ENCODE results near the gene GATA3.

The GATA3 gene

DNA sequence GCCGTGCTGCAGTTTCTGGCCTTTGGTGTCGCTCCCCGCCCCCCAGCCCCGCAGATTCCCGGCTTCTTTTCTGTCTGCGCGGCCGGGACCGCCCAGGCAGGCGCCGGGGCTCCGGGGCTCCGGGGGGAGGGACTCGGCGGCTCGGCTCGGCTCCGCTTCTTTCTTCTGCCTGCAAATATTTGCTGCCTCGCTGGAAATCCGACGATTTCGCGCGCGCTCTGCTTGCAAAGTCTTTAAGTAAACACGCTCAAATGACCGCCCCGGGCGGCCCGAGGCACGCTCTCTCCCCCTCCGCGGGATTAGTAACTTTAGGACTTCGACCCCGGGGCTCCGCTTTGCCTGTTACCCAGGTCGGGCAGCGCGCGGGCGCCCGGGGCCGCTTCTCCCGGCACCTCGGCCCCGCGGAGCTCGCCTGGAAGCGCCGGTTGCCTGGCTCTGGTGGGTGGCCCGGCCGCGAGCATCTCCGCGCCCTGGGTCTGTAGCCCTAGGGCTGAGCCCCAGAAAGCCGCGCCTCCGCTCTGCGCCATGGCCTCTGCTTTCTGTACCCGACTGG, 3.9 kb upstream of the GATA3 start:
- no peak overlapping the region for H4K8ac ChIP-seq (ENCODE audit: low read length)
- no peak overlapping the region for H2BK5ac ChIP-seq (ENCODE audit: low read depth, low read length, poor library complexity, severe bottlenecking)
- no peak overlapping the region for H2AFZ ChIP-seq (ENCODE audit: low read depth, low read length)
- no peak overlapping the region for H3K9ac ChIP-seq (ENCODE audit: low read length)
- no peak overlapping the region for H2AK5ac ChIP-seq (ENCODE audit: low read length, severe bottlenecking)
- no peak overlapping the region for H3K18ac ChIP-seq (ENCODE audit: low read depth in 1 of 2, low read length in 2 of 2)
- no peaks in the 10 kb centered on the region for H3K9me3 ChIP-seq (ENCODE audit: control insufficient read depth, low read length)
- no peak overlapping the region for H2BK15ac ChIP-seq (ENCODE audit: low read depth, poor library complexity, severe bottlenecking)
- no peaks in the 10 kb centered on the region for H3K79me1 ChIP-seq (replicated peaks; ENCODE audit: low read length, poor library complexity, severe bottlenecking)
- H3K27me3 ChIP-seq (ENCODE audit: control insufficient read depth in 1 of 2, insufficient read depth in 1 of 2, low read length in 2 of 2), result peaks cover 93 to 100% of the 10 kb centered on the region in 2 experiments
- H3K4ac ChIP-seq (ENCODE audit: low read depth in 1 of 2, low read length in 2 of 2), result no peak overlapping the region
- WGBS, result under 1% methylated on average over 50 of the region's 60 CpGs
- no peak overlapping the region for H4K91ac ChIP-seq (ENCODE audit: low read length)
- peaks cover 44% of the 10 kb centered on the region for H3K4me1 ChIP-seq (ENCODE audit: control insufficient read depth, insufficient read depth, low read depth, low read length)
- H3K14ac ChIP-seq (ENCODE audit: low read length in 2 of 2), result no peak overlapping the region
- H3K4me2 ChIP-seq (ENCODE audit: low read length, poor library complexity, severe bottlenecking), result peak overlapping the region; percentile 91
- H3K4me3 ChIP-seq (ENCODE audit: insufficient read depth in 1 of 2, low read depth in 1 of 2, low read length in 2 of 2), result peak overlapping the region; percentile 4 to 33
- no peak overlapping the region for H3K27ac ChIP-seq (ENCODE audit: low read length, poor library complexity, severe bottlenecking)
- DNase-seq, result peak; percentile 46
- H2BK120ac ChIP-seq (ENCODE audit: low read depth, low read length), result no peak overlapping the region
- peaks cover 0 to 3% of the 10 kb centered on the region in 2 experiments for H3K36me3 ChIP-seq (ENCODE audit: control insufficient read depth in 1 of 2, insufficient read depth in 2 of 2, low read depth in 1 of 2, low read length in 2 of 2)
- H2BK12ac ChIP-seq (ENCODE audit: low read length in 2 of 2), result no peak overlapping the region
- no peak overlapping the region for H3K23ac ChIP-seq (ENCODE audit: low read length in 2 of 2)

- Histone ChIP-seq H3K9me3 (ENCODE audit: control insufficient read depth, low read length) (no peaks in the 10 kb centered on the region), H3K14ac (ENCODE audit: low read length in 2 of 2) (no peak overlapping the region), H3K9ac (ENCODE audit: low read length) (no peak overlapping the region), H3K79me1 (replicated peaks; ENCODE audit: low read length, poor library complexity, severe bottlenecking) (no peaks in the 10 kb centered on the region), H4K91ac (ENCODE audit: low read length) (no peak overlapping the region), H3K27ac (ENCODE audit: low read length, poor library complexity, severe bottlenecking) (no peak overlapping the region), H3K4me3 (ENCODE audit: insufficient read depth in 1 of 2, low read depth in 1 of 2, low read length in 2 of 2) (no peak overlapping the region), H2AK5ac (ENCODE audit: low read length, severe bottlenecking) (no peak overlapping the region), H3K18ac (ENCODE audit: low read depth in 1 of 2, low read length in 2 of 2) (no peak overlapping the region), H3K27me3 (ENCODE audit: control insufficient read depth in 1 of 2, insufficient read depth in 1 of 2, low read length in 2 of 2) (peaks cover 92 to 100% of the 10 kb centered on the region in 2 experiments), H3K4me2 (ENCODE audit: low read length, poor library complexity, severe bottlenecking) (no peak overlapping the region), H3K4me1 (ENCODE audit: control insufficient read depth, insufficient read depth, low read depth, low read length) (peaks cover 46% of the 10 kb centered on the region), H3K36me3 (ENCODE audit: control insufficient read depth in 1 of 2, insufficient read depth in 2 of 2, low read depth in 1 of 2, low read length in 2 of 2) (peaks cover 0 to 3% of the 10 kb centered on the region in 2 experiments), H2BK120ac (ENCODE audit: low read depth, low read length) (no peak overlapping the region), H3K4ac (ENCODE audit: low read depth in 1 of 2, low read length in 2 of 2) (no peak overlapping the region), H2AFZ (ENCODE audit: low read depth, low read length) (no peak overlapping the region), H2BK5ac (ENCODE audit: low read depth, low read length, poor library complexity, severe bottlenecking) (no peak overlapping the region), H2BK12ac (ENCODE audit: low read length in 2 of 2) (no peak overlapping the region), H2BK15ac (ENCODE audit: low read depth, poor library complexity, severe bottlenecking) (no peak overlapping the region), H4K8ac (ENCODE audit: low read length) (no peak overlapping the region), H3K23ac (ENCODE audit: low read length in 2 of 2) (peak overlapping the region in 1 of 2 experiments; percentile 90)
- 5% methylated on average over 36 of the region's 52 CpGs for WGBS
- no peak for DNase-seq
These were observed 3.2 kb upstream of the GATA3 start for GRCh38 chr10:8051109-8051821.

- Histone ChIP-seq H3K4me1 (ENCODE audit: control insufficient read depth, insufficient read depth, low read depth, low read length) (peaks cover 46% of the 10 kb centered on the region), H3K14ac (ENCODE audit: low read length in 2 of 2) (no peak overlapping the region)
- under 1% methylated on average over 29 of the region's 29 CpGs for WGBS
These were observed 2.6 kb upstream of the GATA3 start for GRCh38 chr10:8051851-8052257.

GRCh38 chr10:8052341-8052955, 2.0 kb upstream of the GATA3 start:
- no peak overlapping the region for H3K27ac ChIP-seq (ENCODE audit: low read length, poor library complexity, severe bottlenecking)
- H2BK5ac ChIP-seq (ENCODE audit: low read depth, low read length, poor library complexity, severe bottlenecking), result no peak overlapping the region
- H3K23ac ChIP-seq (ENCODE audit: low read length in 2 of 2), result peak overlapping the region in 1 of 2 experiments; percentile 2
- WGBS, result 2% methylated on average over 28 of the region's 32 CpGs
- peaks cover 45% of the 10 kb centered on the region for H3K4me1 ChIP-seq (ENCODE audit: control insufficient read depth, insufficient read depth, low read depth, low read length)
- no peak overlapping the region for H3K14ac ChIP-seq (ENCODE audit: low read length in 2 of 2)
- no peak overlapping the region for H2AFZ ChIP-seq (ENCODE audit: low read depth, low read length)
- no peak overlapping the region for H2BK15ac ChIP-seq (ENCODE audit: low read depth, poor library complexity, severe bottlenecking)
- H2BK12ac ChIP-seq (ENCODE audit: low read length in 2 of 2), result no peak overlapping the region
- peaks cover 92 to 100% of the 10 kb centered on the region in 2 experiments for H3K27me3 ChIP-seq (ENCODE audit: control insufficient read depth in 1 of 2, insufficient read depth in 1 of 2, low read length in 2 of 2)
- H2AK5ac ChIP-seq (ENCODE audit: low read length, severe bottlenecking), result no peak overlapping the region
- H3K36me3 ChIP-seq (ENCODE audit: control insufficient read depth in 1 of 2, insufficient read depth in 2 of 2, low read depth in 1 of 2, low read length in 2 of 2), result peaks cover 0 to 3% of the 10 kb centered on the region in 2 experiments
- H3K9ac ChIP-seq (ENCODE audit: low read length), result no peak overlapping the region
- H2BK120ac ChIP-seq (ENCODE audit: low read depth, low read length), result no peak overlapping the region
- no peak overlapping the region for H3K18ac ChIP-seq (ENCODE audit: low read depth in 1 of 2, low read length in 2 of 2)
- no peak overlapping the region for H3K4ac ChIP-seq (ENCODE audit: low read depth in 1 of 2, low read length in 2 of 2)
- no peaks in the 10 kb centered on the region for H3K9me3 ChIP-seq (ENCODE audit: control insufficient read depth, low read length)
- no peak overlapping the region for H4K91ac ChIP-seq (ENCODE audit: low read length)
- peak; percentile 53 for DNase-seq
- no peaks in the 10 kb centered on the region for H3K79me1 ChIP-seq (replicated peaks; ENCODE audit: low read length, poor library complexity, severe bottlenecking)
- H3K4me3 ChIP-seq (ENCODE audit: insufficient read depth in 1 of 2, low read depth in 1 of 2, low read length in 2 of 2), result no peak overlapping the region
- H3K4me2 ChIP-seq (ENCODE audit: low read length, poor library complexity, severe bottlenecking), result no peak overlapping the region
- no peak overlapping the region for H4K8ac ChIP-seq (ENCODE audit: low read length)

More at GRCh38 chr10:8051851-8052257, 2.6 kb upstream of the GATA3 start:
- H3K79me1 ChIP-seq (replicated peaks; ENCODE audit: low read length, poor library complexity, severe bottlenecking), result no peaks in the 10 kb centered on the region
- H2BK15ac ChIP-seq (ENCODE audit: low read depth, poor library complexity, severe bottlenecking), result no peak overlapping the region
- H3K36me3 ChIP-seq (ENCODE audit: control insufficient read depth in 1 of 2, insufficient read depth in 2 of 2, low read depth in 1 of 2, low read length in 2 of 2), result peaks cover 0 to 3% of the 10 kb centered on the region in 2 experiments
- H4K8ac ChIP-seq (ENCODE audit: low read length), result no peak overlapping the region
- H3K4me2 ChIP-seq (ENCODE audit: low read length, poor library complexity, severe bottlenecking), result no peak overlapping the region
- H2AK5ac ChIP-seq (ENCODE audit: low read length, severe bottlenecking), result no peak overlapping the region
- H3K4ac ChIP-seq (ENCODE audit: low read depth in 1 of 2, low read length in 2 of 2), result no peak overlapping the region
- DNase-seq, result no peak
- H2AFZ ChIP-seq (ENCODE audit: low read depth, low read length), result no peak overlapping the region
- H3K27ac ChIP-seq (ENCODE audit: low read length, poor library complexity, severe bottlenecking), result no peak overlapping the region
- H3K23ac ChIP-seq (ENCODE audit: low read length in 2 of 2), result no peak overlapping the region
- no peaks in the 10 kb centered on the region for H3K9me3 ChIP-seq (ENCODE audit: control insufficient read depth, low read length)
- H3K18ac ChIP-seq (ENCODE audit: low read depth in 1 of 2, low read length in 2 of 2), result no peak overlapping the region
- no peak overlapping the region for H3K9ac ChIP-seq (ENCODE audit: low read length)
- H3K4me3 ChIP-seq (ENCODE audit: insufficient read depth in 1 of 2, low read depth in 1 of 2, low read length in 2 of 2), result no peak overlapping the region
- no peak overlapping the region for H2BK120ac ChIP-seq (ENCODE audit: low read depth, low read length)
- no peak overlapping the region for H2BK12ac ChIP-seq (ENCODE audit: low read length in 2 of 2)
- no peak overlapping the region for H4K91ac ChIP-seq (ENCODE audit: low read length)
- H3K27me3 ChIP-seq (ENCODE audit: control insufficient read depth in 1 of 2, insufficient read depth in 1 of 2, low read length in 2 of 2), result peaks cover 92 to 100% of the 10 kb centered on the region in 2 experiments
- no peak overlapping the region for H2BK5ac ChIP-seq (ENCODE audit: low read depth, low read length, poor library complexity, severe bottlenecking)

All from mesenchymal stem cell (in vitro differentiated cells and primary cell).